ENCODE data around the gene PSMD13. TPM values are rescaled to one million over a fixed set of nuclear protein-coding genes. Genes with fewer than 3 reads are reported as not detected.
A peak's percentile ranks its signal among the peaks of the same experiment; 100 is the strongest.

PSMD13 gene
- total RNA-seq, 5 donors from 2014 or later (not counting 1 experiment from before 2014, with no cell fraction given) = 74.0 to 115 (median 108) TPM

DNA sequence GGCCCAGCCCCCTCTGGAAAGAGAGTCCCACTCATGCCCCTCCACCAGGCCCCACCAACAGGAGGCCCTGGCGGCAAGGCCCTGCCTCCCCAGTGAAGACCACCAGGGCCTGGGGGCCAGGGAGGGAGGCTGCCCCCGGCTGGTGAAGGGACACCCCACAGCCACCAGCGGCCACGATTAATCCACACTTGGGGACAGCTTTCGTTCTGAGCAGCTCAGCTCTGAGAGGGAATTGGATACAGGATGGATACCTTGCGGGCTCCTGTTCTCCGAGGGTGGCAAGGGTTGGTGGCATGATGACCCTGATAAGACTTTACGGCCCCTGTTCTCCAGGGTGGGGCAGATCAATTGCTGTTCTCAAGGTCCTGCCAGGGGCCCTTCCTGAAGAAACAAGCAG, 34.5 kb downstream of the PSMD13 start:
- Histone ChIP-seq H3K4me1 (ENCODE audit: control insufficient read depth in 1 of 2, extremely low read depth in 1 of 2, insufficient read depth in 2 of 2, low read length in 2 of 2) (peaks cover 14 to 34% of the 10 kb centered on the region in 2 experiments), H3K27ac (ENCODE audit: low read length) (no peak overlapping the region), H3K36me3 (ENCODE audit: control insufficient read depth in 2 of 2, extremely low read depth in 1 of 2, insufficient read depth in 1 of 2, low read length in 1 of 2) (no peaks in the 10 kb centered on the region), H3K9me3 (no peaks in the 10 kb centered on the region), H3K27me3 (replicated peaks in 1 of 2; ENCODE audit: control insufficient read depth in 2 of 2, extremely low read depth in 1 of 2, insufficient read depth in 2 of 2, low read length in 1 of 2) (no peaks in the 10 kb centered on the region), H3K4me3 (ENCODE audit: control insufficient read depth in 1 of 2, extremely low read depth in 1 of 2, low read length in 1 of 2) (no peak overlapping the region)
- Mint-ChIP-seq H3K27ac (no peak overlapping the region), H3K4me3 (no peak overlapping the region), H3K36me3 (no peaks in the 10 kb centered on the region), H3K4me1 (peaks cover 28 to 44% (median 35%) of the 10 kb centered on the region in 3 donors), H3K27me3 (no peaks in the 10 kb centered on the region), H3K9me3 (peaks cover 0 to 4% (median 0%) of the 10 kb centered on the region in 3 donors)
- ATAC-seq (replicated peaks in 1 of 4) = no peak
- CTCF ChIA-PET = interaction anchor here (0.5 to 1.1 kb wide), 2 partner anchors 21 to 184 kb away, joined by 3 to 4 read pairs; no protein-coding TSS in a partner anchor
- no peak for DNase-seq
- 100% methylated on average over 3 of the region's 8 CpGs for WGBS (ENCODE audit: insufficient coverage)
- POLR2A ChIA-PET = no interaction called here

DNA sequence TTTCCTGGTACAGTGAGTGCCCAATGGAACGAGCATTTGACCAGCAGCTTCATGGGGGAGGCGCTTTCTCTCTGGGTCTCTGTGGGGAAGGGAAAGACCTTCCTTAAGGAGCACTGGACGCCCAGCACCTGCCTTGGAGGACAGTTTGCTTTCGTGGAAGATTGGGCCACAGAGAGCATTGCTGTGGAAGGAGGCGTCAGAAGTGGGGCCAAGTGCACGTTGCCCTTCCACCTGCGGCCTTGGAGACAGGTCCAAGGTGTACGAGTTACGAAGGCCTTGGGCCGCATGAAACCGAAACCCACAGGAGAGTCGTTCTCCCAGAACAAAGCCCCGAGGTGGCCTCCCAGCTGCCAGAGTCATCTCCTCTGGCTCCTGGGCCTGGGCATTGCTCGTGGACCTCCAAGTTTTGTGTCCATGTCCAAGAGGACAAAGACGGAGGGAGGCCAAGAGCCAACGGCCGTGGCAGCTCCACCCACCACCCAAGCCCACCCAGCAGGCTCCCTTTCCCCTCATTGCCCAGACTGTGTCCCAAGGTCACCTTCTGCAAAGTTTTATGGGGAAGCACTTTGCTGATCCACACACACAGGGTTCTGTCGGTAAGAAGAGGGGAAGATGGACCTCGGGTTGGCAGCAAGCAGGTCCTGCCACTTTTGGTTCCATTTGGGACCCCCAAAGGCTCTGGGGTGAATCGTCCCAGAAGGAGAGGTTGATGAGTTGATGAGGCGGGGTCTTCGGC, 35.6 kb downstream of the PSMD13 start:
- ATAC-seq (replicated peaks in 1 of 4) (no peak), DNase-seq (no peak)
- peaks cover 0 to 9% (median 0%) of the 10 kb centered on the region in 3 donors for H3K9me3 Mint-ChIP-seq
- ChIA-PET POLR2A (no interaction called here), CTCF (interaction anchor here in 1 of 2 donors (1.1 kb wide), 1 partner anchor 22 kb away, joined by 3 read pairs; no protein-coding TSS in a partner anchor)
- H3K27me3 ChIP-seq (replicated peaks in 1 of 2; ENCODE audit: control insufficient read depth in 2 of 2, extremely low read depth in 1 of 2, insufficient read depth in 2 of 2, low read length in 1 of 2) = no peaks in the 10 kb centered on the region
- H3K4me3 Mint-ChIP-seq = no peak overlapping the region
- no peaks in the 10 kb centered on the region for H3K36me3 Mint-ChIP-seq
- no peak overlapping the region for H3K27ac ChIP-seq (ENCODE audit: low read length)
- H3K4me1 ChIP-seq (ENCODE audit: control insufficient read depth in 1 of 2, extremely low read depth in 1 of 2, insufficient read depth in 2 of 2, low read length in 2 of 2) = peaks cover 13 to 32% of the 10 kb centered on the region in 2 experiments
- no peaks in the 10 kb centered on the region for H3K9me3 ChIP-seq
- H3K36me3 ChIP-seq (ENCODE audit: control insufficient read depth in 2 of 2, extremely low read depth in 1 of 2, insufficient read depth in 1 of 2, low read length in 1 of 2) = no peaks in the 10 kb centered on the region
- 89% methylated on average over 16 of the region's 22 CpGs for WGBS (ENCODE audit: insufficient coverage)
- no peaks in the 10 kb centered on the region for H3K27me3 Mint-ChIP-seq
- H3K4me3 ChIP-seq (ENCODE audit: control insufficient read depth in 1 of 2, extremely low read depth in 1 of 2, low read length in 1 of 2) = no peak overlapping the region
- H3K4me1 Mint-ChIP-seq = peaks cover 32 to 45% (median 38%) of the 10 kb centered on the region in 3 donors
- peak overlapping the region in 1 of 2 donors; percentile 66 for H3K27ac Mint-ChIP-seq

DNA sequence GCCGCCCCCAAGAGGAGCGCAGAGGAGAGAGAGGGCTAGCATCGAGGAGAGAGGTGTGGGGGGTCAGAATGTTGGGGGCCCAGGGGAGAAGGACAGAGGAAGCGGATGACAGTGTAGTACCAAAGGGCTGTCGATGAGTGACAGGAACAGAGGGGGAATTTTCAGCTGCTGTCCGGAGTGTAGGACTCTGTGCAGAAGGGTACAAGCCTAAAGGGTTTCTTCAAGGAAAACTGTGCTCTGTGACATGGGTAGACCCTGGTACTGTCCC, 36.1 kb downstream of the PSMD13 start:
- Histone ChIP-seq H3K4me1 (ENCODE audit: control insufficient read depth in 1 of 2, extremely low read depth in 1 of 2, insufficient read depth in 2 of 2, low read length in 2 of 2) (peaks cover 15 to 32% of the 10 kb centered on the region in 2 experiments), H3K27me3 (replicated peaks in 1 of 2; ENCODE audit: control insufficient read depth in 2 of 2, extremely low read depth in 1 of 2, insufficient read depth in 2 of 2, low read length in 1 of 2) (no peaks in the 10 kb centered on the region), H3K27ac (ENCODE audit: low read length) (no peak overlapping the region), H3K9me3 (no peaks in the 10 kb centered on the region), H3K4me3 (ENCODE audit: control insufficient read depth in 1 of 2, extremely low read depth in 1 of 2, low read length in 1 of 2) (no peak overlapping the region), H3K36me3 (ENCODE audit: control insufficient read depth in 2 of 2, extremely low read depth in 1 of 2, insufficient read depth in 1 of 2, low read length in 1 of 2) (no peaks in the 10 kb centered on the region)
- Mint-ChIP-seq H3K4me1 (peaks cover 32 to 45% (median 38%) of the 10 kb centered on the region in 3 donors), H3K9me3 (peaks cover 0 to 9% (median 0%) of the 10 kb centered on the region in 3 donors), H3K27ac (peak overlapping the region in 1 of 2 donors; percentile 66), H3K27me3 (no peaks in the 10 kb centered on the region), H3K4me3 (no peak overlapping the region), H3K36me3 (no peaks in the 10 kb centered on the region)
- WGBS (ENCODE audit: insufficient coverage) = 98% methylated on average over 6 of the region's 6 CpGs
- DNase-seq (no peak), ATAC-seq (replicated peaks in 1 of 4) (no peak)
- ChIA-PET CTCF (no interaction called here), POLR2A (no interaction called here)

GRCh38 chr11:276219-276618, 39.4 kb downstream of the PSMD13 start:
- Histone ChIP-seq H3K27me3 (replicated peaks in 1 of 2; ENCODE audit: control insufficient read depth in 2 of 2, extremely low read depth in 1 of 2, insufficient read depth in 2 of 2, low read length in 1 of 2) (peaks cover 0 to 28% of the 10 kb centered on the region in 2 experiments), H3K4me3 (ENCODE audit: control insufficient read depth in 1 of 2, extremely low read depth in 1 of 2, low read length in 1 of 2) (no peak overlapping the region), H3K4me1 (ENCODE audit: control insufficient read depth in 1 of 2, extremely low read depth in 1 of 2, insufficient read depth in 2 of 2, low read length in 2 of 2) (peaks cover 13 to 37% of the 10 kb centered on the region in 2 experiments), H3K36me3 (ENCODE audit: control insufficient read depth in 2 of 2, extremely low read depth in 1 of 2, insufficient read depth in 1 of 2, low read length in 1 of 2) (no peaks in the 10 kb centered on the region), H3K27ac (ENCODE audit: low read length) (no peak overlapping the region), H3K9me3 (no peaks in the 10 kb centered on the region)
- Mint-ChIP-seq H3K27ac (peak overlapping the region; percentile 25 to 36), H3K4me1 (peaks cover 18 to 36% (median 32%) of the 10 kb centered on the region in 3 donors), H3K27me3 (peaks cover 0 to 5% of the 10 kb centered on the region in 2 donors), H3K4me3 (peak overlapping the region in 1 of 3 donors; percentile 91), H3K9me3 (peaks cover 0 to 9% (median 0%) of the 10 kb centered on the region in 3 donors), H3K36me3 (no peaks in the 10 kb centered on the region)
- CTCF ChIA-PET = interaction anchor here (0.6 to 1.3 kb wide), 2 partner anchors 25 to 88 kb away, joined by 3 to 4 read pairs; no protein-coding TSS in a partner anchor
- ATAC-seq (replicated peaks in 1 of 4) (no peak), DNase-seq (no peak)
- POLR2A ChIA-PET = interaction anchor here in 1 of 2 donors (0.7 kb wide), 1 partner anchor 38 kb away, joined by 3 read pairs; no protein-coding TSS in a partner anchor

DNA sequence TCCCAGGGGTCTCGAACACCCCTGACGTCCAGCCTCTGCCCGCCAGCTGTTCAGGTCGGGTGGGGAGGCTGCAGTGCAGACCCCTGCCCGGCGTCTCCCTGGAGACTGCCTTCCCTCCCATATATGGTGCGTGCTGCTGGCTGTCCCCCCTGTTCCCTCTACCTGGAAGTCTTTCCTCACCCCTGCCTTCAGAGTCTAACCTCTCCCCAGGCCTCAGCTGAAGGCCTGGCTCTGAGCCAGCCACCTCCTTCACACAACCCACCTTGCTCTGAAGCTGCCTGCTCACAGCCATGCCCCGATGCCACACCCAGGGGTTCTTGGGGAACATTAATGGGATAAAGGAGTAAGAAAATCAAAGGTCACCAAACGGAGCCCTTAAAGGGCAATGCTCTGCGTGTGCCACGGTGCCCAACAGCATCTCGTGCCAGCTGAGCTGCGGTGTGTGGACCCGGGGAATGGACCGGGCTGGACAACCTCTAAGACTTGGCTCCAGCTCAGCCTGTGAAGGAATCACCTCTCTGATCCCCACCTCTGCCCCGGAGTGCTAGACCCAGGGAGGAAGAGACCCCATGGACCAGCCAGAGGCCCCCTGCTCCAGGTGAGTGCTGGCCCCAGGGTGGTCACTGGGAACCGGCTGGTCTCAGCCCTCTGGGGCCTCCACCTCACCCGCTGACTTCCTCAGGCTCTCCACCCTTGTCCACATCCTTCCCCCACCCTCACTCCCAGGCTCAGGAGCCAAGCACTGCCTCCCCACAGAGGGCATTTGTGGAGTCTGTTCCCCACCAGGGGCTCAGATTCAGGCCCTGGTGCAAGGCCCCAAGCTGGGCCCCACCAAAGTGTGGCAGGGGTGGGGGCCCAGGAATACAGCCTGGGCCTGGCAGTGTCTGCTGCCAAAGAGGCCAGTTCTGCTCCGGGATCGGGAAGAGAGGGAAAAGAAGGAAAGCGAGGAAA, 41.5 kb downstream of the PSMD13 start, which contains the start of gene NLRP6:
Gene NLRP6, plus strand, starts transcription at position 407 of the 951 bp plus-strand sequence. Its CDS starts 163 bp downstream, at position 570.
- peak in 1 of 4 experiments; percentile 25 for ATAC-seq (replicated peaks in 1 of 4)
- H3K4me3 Mint-ChIP-seq = peak within 1 kb of the TSS; percentile 76 to 91 (median 76)
- ChIA-PET POLR2A (interaction anchor here in 1 of 2 donors (0.6 kb wide), 1 partner anchor 34 kb away, joined by 9 read pairs; no protein-coding TSS in a partner anchor), CTCF (interaction anchor here in 1 of 2 donors (1.0 kb wide), 1 partner anchor 28 kb away, joined by 5 read pairs; no protein-coding TSS in a partner anchor)
- Histone ChIP-seq H3K36me3 (ENCODE audit: control insufficient read depth in 2 of 2, extremely low read depth in 1 of 2, insufficient read depth in 1 of 2, low read length in 1 of 2) (no peaks in the 10 kb centered on the region), H3K4me3 (ENCODE audit: control insufficient read depth in 1 of 2, extremely low read depth in 1 of 2, low read length in 1 of 2) (peak within 1 kb of the TSS in 1 of 2 donors; percentile 63), H3K9me3 (no peaks in the 10 kb centered on the region), H3K27me3 (replicated peaks in 1 of 2; ENCODE audit: control insufficient read depth in 2 of 2, extremely low read depth in 1 of 2, insufficient read depth in 2 of 2, low read length in 1 of 2) (peaks cover 0 to 47% of the 10 kb centered on the region in 2 experiments), H3K27ac (ENCODE audit: low read length) (no peak within 1 kb of the TSS), H3K4me1 (ENCODE audit: control insufficient read depth in 1 of 2, extremely low read depth in 1 of 2, insufficient read depth in 2 of 2, low read length in 2 of 2) (peaks cover 14 to 57% of the 10 kb centered on the region in 2 experiments)
- H3K9me3 Mint-ChIP-seq = peaks cover 0 to 9% (median 0%) of the 10 kb centered on the region in 3 donors
- no peaks in the 10 kb centered on the region for H3K36me3 Mint-ChIP-seq
- H3K4me1 Mint-ChIP-seq = peaks cover 38 to 53% (median 49%) of the 10 kb centered on the region in 3 donors
- 95% methylated on average over 16 of the region's 21 CpGs for WGBS (ENCODE audit: insufficient coverage)
- H3K27me3 Mint-ChIP-seq = peaks cover 0 to 16% of the 10 kb centered on the region in 2 donors
- peak in 1 of 35 experiments; percentile 14 for DNase-seq
- H3K27ac Mint-ChIP-seq = peak within 1 kb of the TSS; percentile 79 to 87
